ENCODE measurements around the gene PGAM5.

The PGAM5 gene

DNA sequence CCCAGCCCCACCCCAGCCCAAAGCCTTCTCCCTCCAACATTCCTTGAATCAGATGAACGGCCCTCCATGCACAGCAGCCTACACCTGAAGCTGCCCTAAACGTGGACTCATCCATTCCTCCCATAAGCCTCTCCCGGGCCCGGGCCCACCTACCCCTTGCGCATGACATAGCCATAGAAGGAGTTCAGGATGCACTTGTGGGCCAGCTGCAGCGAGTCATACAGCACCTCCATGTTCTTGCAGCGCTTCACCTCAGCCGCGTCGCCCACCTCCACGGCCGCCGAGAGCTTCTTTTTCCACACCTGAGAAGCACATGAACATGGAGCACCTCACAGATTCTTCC, 45.5 kb upstream of the PGAM5 start:
- Histone ChIP-seq H3K4me3 (ENCODE audit: low read depth in 1 of 2, low read length in 1 of 2) (no peak overlapping the region), H3K9me3 (no peaks in the 10 kb centered on the region), H3K27me3 (no peaks in the 10 kb centered on the region), H3K4me1 (ENCODE audit: control insufficient read depth in 1 of 2, insufficient read depth in 1 of 2, low read depth in 1 of 2, low read length in 1 of 2) (peaks cover 59 to 60% of the 10 kb centered on the region in 2 experiments), H3K27ac (peak overlapping the region; percentile 80), H3K36me3 (peaks cover 37% of the 10 kb centered on the region)
- TF ChIP-seq, protein P1, sequence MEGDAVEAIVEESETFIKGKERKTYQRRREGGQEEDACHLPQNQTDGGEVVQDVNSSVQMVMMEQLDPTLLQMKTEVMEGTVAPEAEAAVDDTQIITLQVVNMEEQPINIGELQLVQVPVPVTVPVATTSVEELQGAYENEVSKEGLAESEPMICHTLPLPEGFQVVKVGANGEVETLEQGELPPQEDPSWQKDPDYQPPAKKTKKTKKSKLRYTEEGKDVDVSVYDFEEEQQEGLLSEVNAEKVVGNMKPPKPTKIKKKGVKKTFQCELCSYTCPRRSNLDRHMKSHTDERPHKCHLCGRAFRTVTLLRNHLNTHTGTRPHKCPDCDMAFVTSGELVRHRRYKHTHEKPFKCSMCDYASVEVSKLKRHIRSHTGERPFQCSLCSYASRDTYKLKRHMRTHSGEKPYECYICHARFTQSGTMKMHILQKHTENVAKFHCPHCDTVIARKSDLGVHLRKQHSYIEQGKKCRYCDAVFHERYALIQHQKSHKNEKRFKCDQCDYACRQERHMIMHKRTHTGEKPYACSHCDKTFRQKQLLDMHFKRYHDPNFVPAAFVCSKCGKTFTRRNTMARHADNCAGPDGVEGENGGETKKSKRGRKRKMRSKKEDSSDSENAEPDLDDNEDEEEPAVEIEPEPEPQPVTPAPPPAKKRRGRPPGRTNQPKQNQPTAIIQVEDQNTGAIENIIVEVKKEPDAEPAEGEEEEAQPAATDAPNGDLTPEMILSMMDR (IDR thresholded peaks at IDR 0.05): no peak

DNA sequence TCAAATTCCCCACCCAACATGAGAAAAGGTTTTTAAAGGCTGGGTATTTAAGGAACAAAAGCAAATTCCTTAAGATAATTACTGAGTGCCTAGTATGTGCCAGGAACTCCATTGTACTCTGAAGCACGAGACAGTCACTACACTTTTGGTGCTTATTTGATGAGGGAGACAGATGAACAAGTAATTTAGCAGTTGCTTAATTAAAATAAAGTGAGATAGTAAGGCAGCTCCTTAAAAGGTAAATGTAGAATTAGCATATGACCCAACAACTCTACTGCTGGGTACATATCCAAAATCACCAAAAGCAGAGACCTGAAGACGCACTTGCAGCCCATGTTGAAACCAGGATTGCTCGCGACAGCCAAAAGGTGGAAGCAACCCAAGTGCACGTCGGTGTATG, 44.8 kb upstream of the PGAM5 start:
- peaks cover 41% of the 10 kb centered on the region for H3K36me3 ChIP-seq
- no peak overlapping the region for H3K4me3 ChIP-seq (ENCODE audit: low read depth in 1 of 2, low read length in 1 of 2)
- TF ChIP-seq, protein P1 (IDR thresholded peaks at IDR 0.05): no peak
- H3K9me3 ChIP-seq: no peaks in the 10 kb centered on the region
- no peaks in the 10 kb centered on the region for H3K27me3 ChIP-seq
- H3K27ac ChIP-seq: peak overlapping the region; percentile 80
- peaks cover 52 to 53% of the 10 kb centered on the region in 2 experiments for H3K4me1 ChIP-seq (ENCODE audit: control insufficient read depth in 1 of 2, insufficient read depth in 1 of 2, low read depth in 1 of 2, low read length in 1 of 2)

DNA sequence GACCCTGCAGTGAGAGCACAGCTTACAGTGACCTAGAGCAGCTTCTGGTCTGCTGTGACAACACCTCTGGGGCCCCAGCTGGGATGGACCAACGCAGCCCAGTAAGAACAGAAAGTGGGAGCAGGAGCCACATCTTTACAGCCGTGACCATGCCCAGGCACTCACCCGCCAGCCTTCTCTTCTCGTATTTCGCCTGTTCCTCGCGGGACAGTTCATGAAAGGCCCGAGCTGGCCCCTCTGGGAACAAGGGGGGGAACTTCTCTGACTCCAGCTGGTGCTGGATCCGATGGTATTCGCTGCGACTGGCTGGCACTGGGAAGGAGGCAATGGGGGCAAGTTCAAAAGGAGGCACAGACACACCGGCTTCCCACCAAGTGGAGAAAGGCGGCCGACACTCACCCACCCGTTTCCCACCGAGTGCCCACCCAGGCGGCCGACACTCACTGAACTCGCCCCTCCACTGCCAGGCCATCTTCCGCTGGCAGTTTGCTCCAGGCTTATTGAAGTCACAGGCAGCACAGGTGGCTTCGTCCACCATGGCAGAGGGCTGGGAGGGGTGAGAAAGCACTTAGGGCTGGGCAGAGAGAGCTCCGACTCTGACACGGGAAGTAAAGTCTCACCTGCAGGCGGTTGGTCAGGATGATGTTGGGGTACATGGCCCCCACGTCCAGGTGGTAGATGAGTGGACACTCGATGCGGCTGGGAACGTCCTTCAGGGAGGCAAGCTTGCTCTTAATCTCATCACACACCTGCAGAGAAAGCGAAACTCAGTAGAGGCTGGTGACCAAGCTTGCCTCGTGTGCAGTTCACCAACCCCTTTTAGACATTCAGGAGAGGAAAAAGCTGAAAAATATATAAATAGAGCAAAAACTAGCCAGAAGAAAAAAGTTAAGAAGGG, 42.2 kb upstream of the PGAM5 start:
- peaks cover 57% of the 10 kb centered on the region for H3K36me3 ChIP-seq

DNA sequence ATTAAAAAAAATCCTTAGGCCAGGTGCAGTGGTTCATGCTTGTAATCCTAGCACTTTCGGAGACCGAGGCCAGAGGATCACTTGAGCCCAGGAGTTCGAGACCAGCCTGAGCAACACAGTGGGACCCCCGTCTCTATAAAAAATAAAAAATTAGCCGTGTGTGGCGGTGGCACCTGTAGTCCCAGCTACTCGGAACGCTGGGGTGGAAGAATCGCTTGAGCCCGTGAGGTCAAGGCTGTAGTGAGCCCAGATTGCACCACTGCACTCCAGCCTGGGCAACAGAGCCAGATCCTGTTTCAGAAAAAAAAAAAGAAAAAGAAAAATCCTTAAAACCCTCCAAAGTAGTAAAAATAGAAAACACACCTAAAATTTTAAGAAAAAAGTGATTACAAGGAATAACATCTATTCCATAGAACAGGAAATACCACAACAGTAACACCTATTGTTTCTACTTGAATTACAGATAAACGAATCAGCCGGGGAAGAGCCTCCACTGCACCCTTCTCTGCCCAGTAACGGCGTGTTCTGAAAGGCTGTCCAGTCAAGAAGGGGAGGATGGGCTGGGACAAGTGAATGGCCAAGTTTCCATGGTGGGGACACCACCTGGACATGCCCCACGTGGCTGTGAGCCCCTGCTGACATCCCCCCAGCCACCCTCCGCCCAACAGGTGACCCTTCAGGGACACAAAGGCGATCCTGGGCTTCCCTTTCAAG, 41.3 kb upstream of the PGAM5 start:
- peaks cover 25 to 29% of the 10 kb centered on the region in 2 experiments for H3K4me1 ChIP-seq (ENCODE audit: control insufficient read depth in 1 of 2, insufficient read depth in 1 of 2, low read depth in 1 of 2, low read length in 1 of 2)
- no peaks in the 10 kb centered on the region for H3K27me3 ChIP-seq
- TF ChIP-seq, protein P1 (IDR thresholded peaks at IDR 0.05): no peak
- H3K36me3 ChIP-seq: peaks cover 64% of the 10 kb centered on the region
- no peaks in the 10 kb centered on the region for H3K9me3 ChIP-seq
- no peak overlapping the region for H3K27ac ChIP-seq
- no peak overlapping the region for H3K4me3 ChIP-seq (ENCODE audit: low read depth in 1 of 2, low read length in 1 of 2)

More for the DNA sequence above, 42.2 kb upstream of the PGAM5 start:
- H3K27ac ChIP-seq: no peak overlapping the region
- no peak overlapping the region for H3K4me3 ChIP-seq (ENCODE audit: low read depth in 1 of 2, low read length in 1 of 2)
- H3K4me1 ChIP-seq (ENCODE audit: control insufficient read depth in 1 of 2, insufficient read depth in 1 of 2, low read depth in 1 of 2, low read length in 1 of 2): peaks cover 34 to 38% of the 10 kb centered on the region in 2 experiments
- H3K27me3 ChIP-seq: no peaks in the 10 kb centered on the region
- TF ChIP-seq, protein P1 (IDR thresholded peaks at IDR 0.05): no peak
- H3K9me3 ChIP-seq: no peaks in the 10 kb centered on the region

DNA sequence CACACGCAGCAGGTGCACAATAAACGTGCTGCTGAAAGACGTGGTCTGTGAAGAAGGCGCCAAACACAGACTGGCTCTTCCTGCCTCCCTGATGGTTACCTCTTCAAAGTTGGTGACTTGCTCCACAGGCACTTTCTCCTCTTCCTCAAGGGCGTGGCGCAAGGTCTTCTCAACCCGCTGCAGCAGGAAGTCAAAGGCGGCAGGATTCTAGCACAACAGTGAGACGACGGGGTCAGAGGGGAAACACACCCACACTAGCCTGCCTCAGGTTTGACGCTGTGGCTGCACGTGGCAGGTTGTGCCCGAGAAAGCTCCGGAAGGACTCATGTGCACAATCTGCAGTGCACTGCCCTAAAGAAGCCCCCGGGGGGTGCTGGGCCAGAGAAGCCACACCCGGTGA, 38.5 kb upstream of the PGAM5 start:
- H3K4me3 ChIP-seq (ENCODE audit: low read depth in 1 of 2, low read length in 1 of 2): no peak overlapping the region
- H3K36me3 ChIP-seq: peaks cover 80% of the 10 kb centered on the region
- H3K4me1 ChIP-seq (ENCODE audit: control insufficient read depth in 1 of 2, insufficient read depth in 1 of 2, low read depth in 1 of 2, low read length in 1 of 2): peaks cover 8 to 12% of the 10 kb centered on the region in 2 experiments
- H3K9me3 ChIP-seq: no peaks in the 10 kb centered on the region
- no peaks in the 10 kb centered on the region for H3K27me3 ChIP-seq
- H3K27ac ChIP-seq: peak overlapping the region; percentile 57
- TF ChIP-seq, protein P1 (IDR thresholded peaks at IDR 0.05): no peak
